Coronary artery (tissue), 2 donors: ENCODE results near the gene KRTAP5-4.

Source experiments
- DNase-seq: peaks from one replicate; pipeline ENCODE4 v3.0.0-alpha.2; 2017; ENCODE audit warnings: low spot score
- H3K27ac ChIP-seq, 2 donors: fragments of 200-600 bp; sonication (generic); one replicate each; pipeline ENCODE4 v1.5.1; 2016 to 2019
- H3K4me3 ChIP-seq: fragments of 200-600 bp; sonication (generic); 2 replicates; pipeline ENCODE4 v1.5.1; 2016; ENCODE audit warnings: mild to moderate bottlenecking, moderate library complexity
- CTCF ChIP-seq: fragments of 200-600 bp; sonication (generic); IDR thresholded peaks from one replicate; pipeline ENCODE4 v1.5.1; 2019; ENCODE audit warnings: antibody characterized with exemption

KRTAP5-4 gene

GRCh38 chr11:1656061-1656441, 34.1 kb upstream of the KRTAP5-4 start:
- Histone ChIP-seq H3K27ac (no peak overlapping the region), H3K4me3 (no peak overlapping the region)
- no peak for DNase-seq
- TF ChIP-seq CTCF = no peak

- TF ChIP-seq CTCF = no peak
- peak; percentile 50 for DNase-seq
- H3K4me3 ChIP-seq = no peak overlapping the region
- H3K27ac ChIP-seq = no peak overlapping the region
These were observed 33.5 kb upstream of the KRTAP5-4 start for GRCh38 chr11:1655168-1656060.

- TF ChIP-seq CTCF = no peak
- Histone ChIP-seq H3K27ac (no peak overlapping the region), H3K4me3 (no peak overlapping the region)
- DNase-seq = no peak
These were observed 32.6 kb upstream of the KRTAP5-4 start for GRCh38 chr11:1654388-1655167.

- TF ChIP-seq CTCF = no peak
- no peak for DNase-seq
- no peak overlapping the region for H3K4me3 ChIP-seq
- no peak overlapping the region for H3K27ac ChIP-seq
These were observed 31.8 kb upstream of the KRTAP5-4 start for GRCh38 chr11:1653541-1654387.

- DNase-seq = no peak
- Histone ChIP-seq H3K27ac (no peak overlapping the region), H3K4me3 (no peak overlapping the region)
- peak; percentile 95 for TF ChIP-seq CTCF
These were observed 31.0 kb upstream of the KRTAP5-4 start for GRCh38 chr11:1652771-1653540.

GRCh38 chr11:1652442-1652770, 30.5 kb upstream of the KRTAP5-4 start:
- no peak for DNase-seq
- TF ChIP-seq CTCF = no peak
- Histone ChIP-seq H3K27ac (no peak overlapping the region), H3K4me3 (no peak overlapping the region)
